HG03095 (cell line): ENCODE measurements around the gene NHLRC4.
A peak's percentile ranks its signal among the peaks of the same experiment; 100 is the strongest.

Source experiments
- ATAC-seq: cut with Tn5 transposase; IDR thresholded peaks from one replicate; pipeline ENCODE4 v1.9.1; 2021; ENCODE audit warnings: moderate library complexity; ENCODE audit not compliant: unreplicated experiment

The NHLRC4 gene

DNA sequence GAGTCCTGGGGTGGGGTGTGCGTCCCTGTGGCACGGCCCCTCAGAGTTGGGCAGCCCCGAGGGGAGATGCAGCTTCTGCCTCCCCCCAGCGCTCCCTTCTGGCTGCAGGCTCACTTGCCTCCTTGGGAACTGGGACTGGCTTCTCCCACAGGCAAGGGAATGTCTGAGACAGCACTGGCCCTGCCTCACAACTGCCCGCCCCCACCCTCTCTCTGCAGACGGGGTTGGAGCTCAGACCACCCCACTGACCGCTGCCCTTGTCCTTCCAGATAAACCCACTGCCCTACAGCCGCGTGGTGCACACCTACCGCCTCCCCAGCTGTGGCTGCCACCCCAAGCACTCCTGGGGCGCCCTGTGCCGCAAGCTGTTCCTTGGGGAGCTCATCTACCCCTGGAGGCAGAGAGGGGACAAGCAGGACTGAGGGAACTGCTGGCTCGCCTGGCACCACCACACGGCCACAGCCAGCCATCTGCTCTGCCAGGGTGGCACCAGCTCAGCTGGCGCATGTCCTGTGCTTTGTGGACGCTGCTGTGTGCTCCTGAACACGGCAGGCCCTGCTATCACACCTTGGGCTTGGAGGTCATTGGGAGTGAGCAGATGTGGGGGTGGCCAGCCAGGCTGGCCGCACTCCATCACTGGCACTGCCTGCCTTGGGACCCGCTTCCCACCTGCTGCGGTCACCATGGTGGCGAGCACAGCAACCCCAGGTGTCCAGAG lies 16.0 kb downstream of the NHLRC4 start:
- no peak for ATAC-seq

DNA sequence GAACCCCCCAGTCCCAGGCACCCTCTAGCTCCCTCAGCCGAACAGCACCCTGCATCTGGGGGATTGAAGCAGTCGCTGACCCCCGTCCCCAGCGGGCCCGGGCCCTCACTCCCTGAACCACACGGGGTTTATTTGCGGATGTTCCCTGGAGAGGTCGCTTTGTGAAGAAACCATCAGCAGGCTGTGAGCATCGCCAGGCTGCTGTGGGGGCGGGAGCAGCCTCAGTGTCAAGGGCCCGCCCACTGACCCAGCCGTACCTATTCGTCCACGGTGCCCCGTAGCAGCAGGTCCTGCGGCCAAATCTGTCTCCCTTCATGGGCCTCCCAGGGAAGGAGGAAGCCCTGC lies 16.6 kb downstream of the NHLRC4 start:
- ATAC-seq, result no peak

DNA sequence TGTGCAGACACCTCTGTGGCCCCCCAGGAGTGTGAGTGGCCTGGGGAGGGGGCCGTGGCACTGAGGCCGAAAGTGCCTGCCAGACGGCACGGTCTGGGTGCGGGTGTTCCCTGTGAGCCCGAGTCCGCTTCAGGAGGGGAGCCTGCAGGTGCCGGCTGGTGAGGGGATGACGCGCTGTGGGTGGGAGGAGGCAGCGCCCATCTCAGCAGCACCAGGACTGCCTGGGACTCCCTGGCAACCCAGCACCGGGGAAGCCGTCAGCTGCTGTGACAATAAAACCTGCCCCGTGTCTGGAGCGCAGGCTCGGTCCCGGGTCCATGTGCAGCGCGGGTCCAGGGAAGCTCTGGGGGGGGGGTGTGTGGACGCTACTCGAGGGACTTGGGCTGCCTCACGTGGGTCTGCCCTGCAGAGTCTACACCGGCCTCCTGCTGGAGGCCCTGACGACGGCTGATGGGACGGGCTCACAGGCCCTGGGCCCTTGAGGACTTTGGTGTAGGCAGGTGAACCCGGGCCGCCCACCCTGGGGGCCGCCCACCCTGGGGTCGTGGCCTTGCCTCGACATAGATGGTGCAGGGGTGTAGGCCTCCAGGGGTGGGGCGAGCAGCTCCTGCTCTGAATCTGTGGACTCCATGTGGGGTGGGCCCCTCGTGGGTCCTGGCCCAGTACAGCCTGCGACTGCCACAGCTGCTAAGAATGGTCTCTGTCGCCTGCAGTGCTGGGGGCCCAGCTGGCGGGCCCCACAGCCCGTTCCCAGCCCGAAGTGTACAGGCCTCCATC lies 17.2 kb downstream of the NHLRC4 start:
- no peak for ATAC-seq

DNA sequence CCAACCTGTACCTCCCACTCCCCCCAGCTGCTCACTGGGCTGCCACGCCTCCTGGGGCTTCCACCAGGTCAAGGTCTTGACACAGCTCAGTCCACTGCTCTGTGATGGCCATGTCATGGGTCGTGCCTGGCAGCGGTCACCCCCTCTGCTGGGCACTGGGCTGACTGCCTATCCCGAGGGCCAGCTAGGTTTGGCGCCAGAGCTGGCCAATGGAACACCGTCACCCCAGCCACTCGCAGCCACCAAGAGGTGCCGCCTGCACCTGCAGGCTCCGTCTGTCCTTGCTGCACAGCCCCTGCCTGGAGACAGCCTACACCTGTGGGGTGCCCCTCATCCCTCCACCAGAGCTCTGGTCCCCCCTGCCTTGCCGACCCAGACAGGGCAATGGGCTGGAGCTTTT lies 18.5 kb downstream of the NHLRC4 start:
- ATAC-seq, result no peak

DNA sequence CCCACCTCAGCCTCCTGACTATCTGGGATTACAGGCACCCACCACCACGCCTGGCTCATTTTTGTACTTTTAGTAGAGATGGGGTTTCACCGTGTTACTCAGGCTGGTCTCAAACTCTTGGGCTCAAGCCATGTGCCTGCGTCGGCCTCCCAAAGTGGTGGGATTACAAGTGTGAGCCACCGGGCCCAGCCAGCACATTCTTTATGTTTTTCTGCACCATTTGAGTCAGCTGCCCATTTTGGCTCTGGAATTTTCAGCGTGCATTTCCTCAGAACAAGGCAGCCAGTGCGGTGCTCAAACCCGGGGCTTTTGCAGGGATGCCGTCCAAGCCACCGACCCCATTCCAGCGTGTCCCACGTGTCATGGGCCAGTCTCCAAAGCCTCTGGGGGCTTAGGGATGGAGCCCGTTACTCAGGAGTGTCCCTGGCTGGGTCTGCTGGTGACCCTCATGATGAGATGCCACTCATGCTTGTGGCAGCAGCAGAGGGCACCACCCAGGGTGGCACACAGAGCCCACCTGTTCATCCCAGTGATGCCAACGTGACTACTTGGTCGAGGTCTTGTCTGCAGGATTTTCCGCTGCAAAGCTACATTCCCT lies 19.3 kb downstream of the NHLRC4 start:
- ATAC-seq, result no peak

DNA sequence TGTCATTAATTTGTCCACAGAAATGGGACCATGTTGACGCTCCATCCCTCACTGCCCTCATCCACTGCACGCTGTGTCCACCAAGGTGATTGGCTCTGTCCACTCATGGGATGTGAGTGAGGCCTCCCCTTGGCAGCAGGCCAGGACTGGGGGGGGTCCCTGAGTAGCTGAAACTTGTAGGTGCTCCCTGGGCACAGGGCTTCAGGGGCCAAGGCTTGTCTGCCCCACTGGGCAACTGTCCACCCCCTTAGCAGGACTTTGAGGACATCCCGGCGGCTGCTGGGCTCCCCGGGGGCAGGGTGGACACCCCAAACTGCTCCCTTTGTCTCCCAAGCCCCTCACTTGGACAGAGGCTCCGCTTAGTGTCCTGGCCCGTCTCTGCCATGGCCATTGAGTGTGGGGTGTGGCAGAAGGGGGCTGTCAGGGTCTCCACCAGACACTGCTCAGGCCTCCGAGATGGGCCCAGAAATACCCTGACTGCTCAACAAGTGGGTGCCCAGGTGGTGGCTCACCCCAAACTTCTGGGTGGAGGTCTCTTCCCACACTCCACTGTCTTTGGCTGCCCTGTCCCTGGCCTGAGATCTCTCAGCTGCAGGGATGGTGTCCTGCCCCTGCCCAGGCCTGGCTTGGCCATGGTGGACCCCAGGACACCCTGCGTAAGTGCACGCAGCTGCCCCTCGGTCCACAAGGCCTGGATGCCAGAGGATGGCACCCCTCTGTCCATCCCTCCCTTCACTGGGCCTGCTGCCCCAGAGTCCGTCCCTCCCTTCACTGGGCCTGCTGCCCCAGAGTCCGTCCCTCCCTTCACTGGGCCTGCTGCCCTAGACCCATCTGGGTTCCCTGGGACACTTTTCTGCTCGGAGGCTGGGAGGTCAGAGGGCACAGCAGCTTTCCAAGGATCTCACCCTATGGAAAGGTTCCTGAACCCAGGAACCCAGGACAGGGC lies 20.1 kb downstream of the NHLRC4 start:
- ATAC-seq, result no peak

DNA sequence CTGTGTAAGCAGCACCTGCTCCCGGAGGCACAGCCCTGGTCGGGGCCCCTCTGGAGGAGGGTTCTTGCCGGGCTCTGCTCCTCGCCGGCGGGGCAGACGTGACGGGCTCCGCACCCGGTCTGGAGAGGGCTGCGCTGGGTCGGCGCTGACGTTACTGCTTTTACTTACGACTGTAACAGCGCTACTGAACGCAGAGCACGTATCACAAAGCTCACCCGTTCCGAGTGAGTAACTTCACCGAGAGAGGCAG lies 21.8 kb downstream of the NHLRC4 start:
- peak; percentile 4 for ATAC-seq

DNA sequence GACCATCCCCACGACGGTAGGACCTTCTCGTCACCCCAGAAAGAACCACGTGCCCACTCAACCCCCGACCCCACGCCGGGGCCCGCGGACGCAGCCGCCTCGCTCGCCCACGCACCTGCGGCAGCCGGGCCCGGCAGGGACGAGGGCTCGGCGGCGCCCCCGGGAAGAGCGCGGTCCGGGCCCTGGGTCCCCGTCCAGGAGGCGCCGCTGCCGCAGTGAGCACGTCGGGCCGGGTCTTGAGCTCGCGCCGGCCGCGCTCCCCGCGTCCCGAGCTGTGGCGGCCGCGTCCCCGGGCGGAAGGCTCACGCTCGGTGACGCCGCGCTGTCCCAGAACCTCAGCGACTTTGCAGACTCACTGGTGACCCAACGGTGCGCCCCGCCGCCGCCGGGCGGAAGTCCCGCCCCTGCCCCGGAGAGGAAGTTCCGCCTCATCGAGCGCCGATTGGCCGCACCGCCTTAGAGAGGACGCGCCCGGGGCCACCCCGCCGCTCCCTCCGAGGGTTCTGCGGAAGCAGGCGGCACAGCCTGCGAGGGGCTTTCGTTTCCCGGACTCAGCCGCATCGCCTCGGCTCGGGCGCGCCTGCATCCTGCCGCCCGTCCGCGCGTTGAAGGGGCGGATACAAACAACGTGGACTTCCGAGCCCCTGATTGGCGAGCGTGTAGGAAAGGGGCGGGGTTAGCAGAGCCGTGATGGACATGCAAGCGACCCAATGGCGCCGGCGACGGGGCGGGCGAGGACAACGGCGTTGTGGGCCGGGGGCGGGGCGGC lies 22.3 kb downstream of the NHLRC4 start:
- ATAC-seq, result peak; percentile 63

DNA sequence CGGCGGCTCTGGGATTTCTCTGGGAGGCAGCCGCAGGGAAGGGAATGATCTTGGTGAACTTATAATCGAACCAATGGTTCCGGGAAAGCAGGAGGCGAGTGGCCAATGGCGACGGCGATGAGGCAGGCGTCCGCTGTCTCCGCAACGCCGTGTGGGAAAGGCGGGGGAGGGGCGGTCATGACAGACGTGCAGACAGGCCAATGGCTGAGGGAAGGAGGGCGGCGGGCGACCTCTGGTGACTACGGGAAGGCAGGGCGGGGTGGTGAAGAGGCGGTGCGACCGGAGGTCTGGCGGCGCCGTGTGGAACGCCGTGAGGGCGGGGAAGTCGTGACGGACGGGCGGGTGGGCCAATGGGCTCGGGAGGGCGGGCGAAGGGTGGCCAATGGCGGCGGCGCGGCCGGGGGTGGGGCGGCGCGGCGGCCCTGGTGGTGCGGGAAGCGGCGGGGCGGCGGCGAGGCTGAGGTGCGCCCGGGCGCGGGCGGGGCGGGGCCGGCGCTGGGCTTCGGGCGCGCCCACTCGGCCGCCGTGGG lies 22.9 kb downstream of the NHLRC4 start, which contains the start of gene RAB40C:
Gene RAB40C, plus strand, starts transcription at position 409 of the 530 bp plus-strand sequence. CDS start 226 bp downstream, outside the sequence.
- ATAC-seq, result peak; percentile 71

DNA sequence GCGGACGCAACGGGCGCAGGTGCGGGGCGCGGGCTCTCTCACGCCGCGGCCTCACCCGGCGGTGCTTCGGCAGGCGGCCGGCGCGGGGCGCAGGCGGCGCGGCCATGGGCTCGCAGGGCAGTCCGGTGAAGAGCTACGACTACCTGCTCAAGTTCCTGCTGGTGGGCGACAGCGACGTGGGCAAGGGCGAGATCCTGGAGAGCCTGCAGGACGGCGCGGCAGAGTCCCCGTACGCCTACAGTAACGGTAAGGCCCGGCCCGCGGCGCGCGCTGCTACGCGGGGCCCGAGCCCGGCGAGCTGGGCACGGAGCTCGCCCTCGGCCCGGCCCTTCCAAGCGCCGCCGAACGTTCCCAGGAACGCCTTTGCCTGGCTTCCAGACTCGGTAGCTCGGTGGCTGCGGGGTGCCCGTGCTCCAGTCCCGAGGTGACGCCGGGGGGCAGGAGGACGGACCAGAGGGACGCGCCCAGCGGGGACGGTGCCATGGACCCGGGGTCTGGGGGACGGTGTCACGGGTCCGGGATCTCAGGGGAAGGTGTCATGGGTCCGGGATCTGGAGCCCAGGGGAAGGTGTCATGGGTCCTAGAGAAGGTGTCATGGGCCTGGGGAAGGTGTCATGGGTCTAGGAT lies 23.5 kb downstream of the NHLRC4 start:
- ATAC-seq, result no peak

DNA sequence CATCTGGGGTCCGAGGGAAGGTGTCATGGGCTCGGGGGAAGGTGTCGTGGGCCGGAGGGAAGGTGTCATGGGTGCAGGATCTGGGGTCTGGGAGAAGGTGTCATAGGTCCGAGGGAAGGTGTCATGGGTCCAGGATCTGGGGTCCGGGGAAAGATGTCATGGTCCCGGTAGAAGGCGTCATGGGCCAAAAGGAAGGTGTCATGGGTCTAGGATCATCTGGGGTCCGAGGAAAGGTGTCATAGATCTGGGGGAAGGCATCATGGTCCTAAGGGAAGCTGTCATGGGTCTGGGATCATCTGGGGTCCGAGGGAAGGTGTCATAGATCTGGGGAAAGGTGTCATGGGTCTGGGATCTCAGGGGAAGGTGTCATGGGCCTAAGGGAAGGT lies 24.0 kb downstream of the NHLRC4 start:
- ATAC-seq, result no peak

DNA sequence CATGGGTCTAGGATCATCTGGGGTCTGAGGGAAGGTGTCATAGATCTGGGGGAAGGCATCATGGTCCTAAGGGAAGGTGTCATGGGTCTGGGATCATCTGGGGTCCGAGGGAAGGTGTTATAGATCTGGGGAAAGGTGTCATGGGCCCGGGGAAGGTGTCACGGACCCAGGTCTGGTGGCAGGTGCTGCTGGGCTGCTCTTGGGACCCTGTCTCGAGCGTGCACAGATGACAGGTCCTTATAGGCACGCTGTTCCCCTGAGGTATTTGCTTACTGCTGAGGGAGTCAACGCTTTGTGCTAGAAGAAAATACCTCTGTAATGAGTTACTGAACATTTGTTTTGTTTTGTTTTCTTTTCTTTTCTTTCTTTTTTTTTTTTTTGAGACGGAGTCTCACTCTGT lies 24.4 kb downstream of the NHLRC4 start:
- ATAC-seq, result no peak

DNA sequence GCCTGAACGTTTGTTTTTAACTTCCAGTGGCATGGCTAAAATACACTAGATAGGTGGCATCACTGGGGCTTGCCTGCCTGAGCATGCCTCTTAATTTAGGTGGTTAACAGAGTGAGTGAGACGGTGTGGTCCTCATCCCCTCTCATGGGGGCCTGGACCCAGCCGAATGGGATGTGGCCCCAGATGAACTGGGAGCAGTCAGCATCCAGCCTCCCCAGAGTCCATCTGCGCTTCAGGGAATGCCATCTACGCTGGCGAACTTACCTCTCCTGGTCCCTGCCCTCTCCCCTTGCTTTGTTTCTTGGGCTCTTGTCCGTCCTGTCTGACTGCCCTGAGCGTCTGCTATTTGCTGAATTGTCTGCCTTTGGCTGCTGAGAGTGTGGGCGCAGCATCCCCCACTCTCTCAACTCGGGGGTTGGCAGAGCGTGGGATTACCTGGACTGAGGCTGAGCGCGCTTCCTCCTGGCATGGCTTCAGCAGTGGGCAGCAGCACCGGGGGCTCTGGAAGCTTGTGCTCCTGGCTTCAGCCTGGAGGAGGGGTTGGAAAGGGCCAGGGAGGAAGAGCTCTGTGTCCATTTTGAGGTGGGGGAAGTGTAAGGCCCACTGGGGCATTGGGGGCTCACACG lies 25.2 kb downstream of the NHLRC4 start:
- no peak for ATAC-seq

DNA sequence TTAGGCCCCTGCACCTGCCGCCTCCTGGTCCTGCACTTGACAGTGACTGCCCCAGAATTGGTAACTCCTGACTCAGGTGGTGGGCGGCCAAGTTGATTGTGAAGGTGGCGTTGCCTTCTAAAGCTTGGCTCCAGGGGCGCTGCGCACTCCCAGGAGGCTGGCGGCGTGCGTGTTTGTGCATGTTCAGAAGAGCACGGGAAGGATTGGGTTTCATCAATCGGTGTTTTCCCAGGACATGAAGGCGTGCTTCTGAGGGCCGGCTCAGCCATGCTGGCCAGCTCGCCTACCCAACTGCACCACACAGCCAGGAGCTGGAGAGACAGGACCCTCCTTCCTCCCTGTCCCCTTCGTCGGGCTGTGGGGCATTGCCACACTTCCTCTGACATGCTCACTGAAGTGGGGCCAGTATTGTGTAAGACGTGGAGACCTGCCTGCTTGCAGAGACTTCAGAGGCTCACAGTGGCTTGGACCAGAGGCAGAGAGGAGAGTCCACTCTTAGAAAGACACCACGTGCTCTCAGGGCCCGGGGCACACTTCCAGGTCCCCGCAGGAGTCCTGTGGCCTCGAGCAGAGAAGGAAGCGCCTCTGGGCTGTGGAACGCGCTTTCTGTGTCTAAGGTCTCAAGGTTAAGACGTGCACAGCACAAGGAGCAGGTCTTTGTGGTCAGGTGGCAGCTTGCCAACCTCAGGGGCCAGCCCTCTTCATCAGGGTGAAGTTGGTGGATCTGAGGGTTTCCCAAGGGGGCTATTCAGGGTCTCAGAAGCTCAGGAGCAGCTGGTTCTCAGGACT lies 25.9 kb downstream of the NHLRC4 start:
- ATAC-seq, result no peak

DNA sequence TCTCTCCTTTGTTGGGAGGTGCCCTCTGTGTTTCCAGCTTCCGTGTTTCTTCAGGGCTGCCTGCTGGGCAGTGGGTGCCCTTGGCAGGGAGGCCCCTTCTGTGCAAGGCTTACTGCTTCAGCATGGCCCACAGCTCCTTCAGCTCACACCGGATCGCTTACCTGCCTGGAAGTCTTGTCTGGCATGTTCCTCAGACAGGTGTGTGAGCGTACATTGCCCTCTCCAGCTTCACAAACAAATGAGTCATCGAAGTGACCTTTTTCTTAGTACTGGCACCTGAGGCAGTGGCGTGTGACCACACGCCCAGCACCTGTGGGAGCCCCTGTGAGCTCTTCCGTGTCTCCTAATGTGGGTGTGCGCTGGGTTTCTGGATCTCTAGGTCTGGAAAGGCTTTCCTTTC lies 26.6 kb downstream of the NHLRC4 start:
- no peak for ATAC-seq

DNA sequence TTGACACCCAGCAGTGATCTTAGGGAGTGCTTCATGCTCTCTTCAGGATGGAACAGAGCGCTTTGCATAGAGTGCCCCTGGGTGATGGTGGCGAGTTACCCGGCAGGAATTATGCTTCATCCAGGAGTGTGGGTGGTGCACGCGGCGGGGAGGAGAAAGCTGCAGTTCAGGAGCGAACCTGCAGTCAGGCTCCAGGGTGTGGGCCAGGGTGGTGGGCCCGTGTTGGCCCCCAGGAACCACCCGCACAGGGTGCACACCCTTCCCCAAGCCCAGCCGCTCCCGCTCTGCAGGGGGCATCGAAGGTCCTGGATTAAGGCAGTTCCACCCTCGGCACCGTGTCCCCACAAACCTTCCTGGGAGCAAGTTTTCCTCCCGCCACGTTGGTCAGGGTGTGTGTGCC lies 27.0 kb downstream of the NHLRC4 start:
- no peak for ATAC-seq

DNA sequence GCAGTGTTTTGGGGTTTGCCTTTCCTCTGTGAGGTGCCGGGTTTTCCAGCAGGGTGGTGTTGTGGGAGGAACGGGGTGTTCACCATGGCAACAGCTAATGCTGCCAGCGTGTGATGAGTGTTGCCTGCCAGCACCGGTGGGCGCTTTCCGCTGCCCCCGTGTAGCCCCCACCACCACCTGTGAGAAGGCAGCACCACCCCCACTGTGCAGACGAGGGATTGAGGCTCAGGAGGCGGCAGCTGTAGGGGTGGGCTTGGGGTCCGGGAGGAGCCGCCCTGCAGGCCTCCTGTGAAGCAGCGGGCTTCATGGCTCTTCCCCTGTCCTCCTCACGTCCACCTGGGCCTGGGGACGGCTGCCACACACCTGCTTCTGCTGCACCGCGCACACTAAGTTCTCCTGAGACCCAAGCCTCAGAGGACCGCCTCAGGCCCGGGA lies 28.3 kb downstream of the NHLRC4 start:
- ATAC-seq, result no peak

DNA sequence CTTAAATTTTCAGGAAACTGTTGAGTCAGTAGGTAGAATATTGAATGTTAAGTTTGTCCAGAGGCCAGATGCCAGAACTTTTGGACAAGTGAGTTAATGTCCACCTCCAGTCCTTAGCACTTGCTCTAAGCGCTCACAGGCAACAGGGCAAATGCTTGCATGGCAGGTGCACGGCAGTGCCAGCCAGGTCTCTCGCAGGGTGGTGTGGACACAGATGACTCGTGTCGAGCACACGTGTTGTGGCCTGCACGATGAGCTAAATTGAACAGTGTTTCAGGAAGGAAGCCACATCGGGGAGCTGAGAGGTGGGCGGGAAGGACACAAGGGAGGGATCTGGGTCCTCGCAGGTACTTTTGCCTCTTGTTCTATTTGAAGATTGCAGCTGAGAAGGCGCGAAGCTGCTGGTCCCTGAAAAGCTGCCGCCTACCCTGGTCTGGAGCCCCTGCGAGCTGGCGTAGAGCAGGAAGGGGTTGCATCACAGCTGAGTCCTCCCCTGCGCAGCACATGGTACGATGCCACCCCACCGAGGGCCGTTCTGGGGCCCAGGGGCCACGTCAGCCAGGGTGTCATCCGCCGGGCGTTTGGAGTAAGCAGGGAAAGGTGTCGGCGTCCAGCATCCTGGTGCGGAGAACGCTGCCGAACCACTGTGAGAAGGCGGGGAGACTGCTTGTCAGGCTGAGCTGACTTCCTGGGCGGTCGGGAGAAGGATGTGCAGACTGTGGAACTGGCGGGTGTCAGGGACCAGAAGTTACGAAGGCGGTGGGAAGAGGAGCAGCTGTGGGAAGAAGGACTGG lies 29.3 kb downstream of the NHLRC4 start:
- ATAC-seq, result no peak
